Liver (tissue), 3 donors: ENCODE measurements around the gene CD300LG.

Experiments
- FOXA2 ChIP-seq: IDR thresholded peaks from 2 replicates; pipeline ENCODE4 v1.6.1; 2016; ENCODE audit warnings: antibody characterized with exemption
- GABPA ChIP-seq, 2 donors: IDR thresholded peaks in 1 of 2; conservative IDR thresholded peaks in 1 of 2; 2 replicates each; pipeline ENCODE4 v1.6.1; 2016; ENCODE audit warnings: antibody characterized with exemption in 2 of 2, mild to moderate bottlenecking in 1 of 2, moderate library complexity in 1 of 2
- HNF4A ChIP-seq, 2 donors: conservative IDR thresholded peaks; 2 replicates each; pipeline ENCODE4 v1.6.1; 2016; ENCODE audit warnings: antibody characterized with exemption in 2 of 2, mild to moderate bottlenecking in 2 of 2
- RXRA ChIP-seq, 2 donors: IDR thresholded peaks; 2 replicates each; pipeline ENCODE4 v1.6.1; 2017 to 2018; ENCODE audit warnings: antibody characterized with exemption in 2 of 2, mild to moderate bottlenecking in 1 of 2
- TAF1 ChIP-seq: conservative IDR thresholded peaks from 2 replicates; pipeline ENCODE4 v1.6.1; 2016; ENCODE audit warnings: antibody characterized with exemption, mild to moderate bottlenecking
- YY1 ChIP-seq: IDR thresholded peaks from 2 replicates; pipeline ENCODE4 v1.6.1; 2016; ENCODE audit warnings: antibody characterized with exemption, mild to moderate bottlenecking
- TF ChIP-seq, protein P1 (sequence below): fragments of 150-350 bp; IDR thresholded peaks from 2 replicates; pipeline ENCODE4 v1.5.1; 2017; ENCODE audit warnings: improper control_type of control experiment, low read depth, low read length; ENCODE audit not compliant: missing input control
- TF ChIP-seq, protein P2 (sequence below): IDR thresholded peaks from 2 replicates; pipeline ENCODE4 v1.6.1; 2016; ENCODE audit warnings: antibody characterized with exemption
- donor health status: healthy.
- donor health status: healthy.

GRCh38 chr17:43816336-43817320, 30.3 kb upstream of the CD300LG start:
- TF ChIP-seq, protein P1, sequence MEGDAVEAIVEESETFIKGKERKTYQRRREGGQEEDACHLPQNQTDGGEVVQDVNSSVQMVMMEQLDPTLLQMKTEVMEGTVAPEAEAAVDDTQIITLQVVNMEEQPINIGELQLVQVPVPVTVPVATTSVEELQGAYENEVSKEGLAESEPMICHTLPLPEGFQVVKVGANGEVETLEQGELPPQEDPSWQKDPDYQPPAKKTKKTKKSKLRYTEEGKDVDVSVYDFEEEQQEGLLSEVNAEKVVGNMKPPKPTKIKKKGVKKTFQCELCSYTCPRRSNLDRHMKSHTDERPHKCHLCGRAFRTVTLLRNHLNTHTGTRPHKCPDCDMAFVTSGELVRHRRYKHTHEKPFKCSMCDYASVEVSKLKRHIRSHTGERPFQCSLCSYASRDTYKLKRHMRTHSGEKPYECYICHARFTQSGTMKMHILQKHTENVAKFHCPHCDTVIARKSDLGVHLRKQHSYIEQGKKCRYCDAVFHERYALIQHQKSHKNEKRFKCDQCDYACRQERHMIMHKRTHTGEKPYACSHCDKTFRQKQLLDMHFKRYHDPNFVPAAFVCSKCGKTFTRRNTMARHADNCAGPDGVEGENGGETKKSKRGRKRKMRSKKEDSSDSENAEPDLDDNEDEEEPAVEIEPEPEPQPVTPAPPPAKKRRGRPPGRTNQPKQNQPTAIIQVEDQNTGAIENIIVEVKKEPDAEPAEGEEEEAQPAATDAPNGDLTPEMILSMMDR, result no peak
- TF ChIP-seq TAF1 (no peak), HNF4A (conservative IDR thresholded peaks at IDR 0.05) (no peak), GABPA (IDR thresholded peaks at IDR 0.05 in 1 of 2, conservative IDR thresholded peaks at IDR 0.05 in 1 of 2) (no peak), FOXA2 (no peak), YY1 (no peak), RXRA (IDR thresholded peaks at IDR 0.05) (no peak)
- TF ChIP-seq, protein P2, sequence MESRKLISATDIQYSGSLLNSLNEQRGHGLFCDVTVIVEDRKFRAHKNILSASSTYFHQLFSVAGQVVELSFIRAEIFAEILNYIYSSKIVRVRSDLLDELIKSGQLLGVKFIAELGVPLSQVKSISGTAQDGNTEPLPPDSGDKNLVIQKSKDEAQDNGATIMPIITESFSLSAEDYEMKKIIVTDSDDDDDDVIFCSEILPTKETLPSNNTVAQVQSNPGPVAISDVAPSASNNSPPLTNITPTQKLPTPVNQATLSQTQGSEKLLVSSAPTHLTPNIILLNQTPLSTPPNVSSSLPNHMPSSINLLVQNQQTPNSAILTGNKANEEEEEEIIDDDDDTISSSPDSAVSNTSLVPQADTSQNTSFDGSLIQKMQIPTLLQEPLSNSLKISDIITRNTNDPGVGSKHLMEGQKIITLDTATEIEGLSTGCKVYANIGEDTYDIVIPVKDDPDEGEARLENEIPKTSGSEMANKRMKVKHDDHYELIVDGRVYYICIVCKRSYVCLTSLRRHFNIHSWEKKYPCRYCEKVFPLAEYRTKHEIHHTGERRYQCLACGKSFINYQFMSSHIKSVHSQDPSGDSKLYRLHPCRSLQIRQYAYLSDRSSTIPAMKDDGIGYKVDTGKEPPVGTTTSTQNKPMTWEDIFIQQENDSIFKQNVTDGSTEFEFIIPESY, result no peak
